Mesendoderm (in vitro differentiated cells): ENCODE results near the gene HEBP2.
A peak's percentile ranks its signal among the peaks of the same experiment; 100 is the strongest.

ENCODE experiments used
- DNase-seq: peaks from one replicate; pipeline ENCODE4 v3.0.0; 2013
- H2AK5ac ChIP-seq: 2 replicates; pipeline ENCODE4 v1.6.1; 2013; ENCODE audit warnings: low read length, inconsistent platforms
- H2BK120ac ChIP-seq: 2 replicates; pipeline ENCODE4 v1.6.1; 2013; ENCODE audit warnings: low read depth, mild to moderate bottlenecking, low read length, moderate library complexity, mixed read lengths
- H2BK15ac ChIP-seq: replicated peaks from 2 replicates; pipeline ENCODE4 v1.6.1; 2013; ENCODE audit warnings: low read depth, mild to moderate bottlenecking, moderate library complexity
- H2BK5ac ChIP-seq: 2 replicates; pipeline ENCODE4 v1.6.1; 2013; ENCODE audit warnings: low read length, inconsistent platforms
- H3K18ac ChIP-seq: 2 replicates; pipeline ENCODE4 v1.6.1; 2013; ENCODE audit warnings: mild to moderate bottlenecking, low read length, mixed read lengths
- H3K23ac ChIP-seq: one replicate; pipeline ENCODE4 v1.6.1; 2013; ENCODE audit warnings: low read length
- H3K27ac ChIP-seq: 2 replicates; pipeline ENCODE4 v1.5.1; 2013; ENCODE audit warnings: low read depth, mild to moderate bottlenecking, inconsistent platforms, low read length, moderate library complexity
- H3K27me3 ChIP-seq: 2 replicates; pipeline ENCODE4 v1.6.1; 2013; ENCODE audit warnings: low read length, control low read depth, mild to moderate bottlenecking, inconsistent platforms; ENCODE audit not compliant: insufficient read depth, poor library complexity
- H3K36me3 ChIP-seq: 2 replicates; pipeline ENCODE4 v1.6.1; 2013; ENCODE audit warnings: low read length, inconsistent platforms; ENCODE audit not compliant: control insufficient read depth, insufficient read depth
- H3K4ac ChIP-seq: one replicate; pipeline ENCODE4 v1.6.1; 2013; ENCODE audit warnings: low read depth, mild to moderate bottlenecking, low read length, moderate library complexity
- H3K4me1 ChIP-seq: 2 replicates; pipeline ENCODE4 v1.6.1; 2013; ENCODE audit warnings: low read depth, low read length, inconsistent platforms; ENCODE audit not compliant: control insufficient read depth
- H3K4me2 ChIP-seq: 2 replicates; pipeline ENCODE4 v1.6.1; 2013; ENCODE audit warnings: low read length
- H3K4me3 ChIP-seq: 2 replicates; pipeline ENCODE4 v1.5.1; 2013; ENCODE audit warnings: mild to moderate bottlenecking, low read length
- H3K56ac ChIP-seq: one replicate; pipeline ENCODE4 v1.6.1; 2013; ENCODE audit warnings: low read length
- H3K79me1 ChIP-seq: 2 replicates; pipeline ENCODE4 v1.6.1; 2013; ENCODE audit warnings: low read length, inconsistent platforms
- H3K79me2 ChIP-seq: 2 replicates; pipeline ENCODE4 v1.6.1; 2013; ENCODE audit warnings: mild to moderate bottlenecking, low read length; ENCODE audit not compliant: control insufficient read depth, insufficient read depth
- H3K9ac ChIP-seq: 2 replicates; pipeline ENCODE4 v1.6.1; 2013; ENCODE audit warnings: low read length, inconsistent platforms
- H4K5ac ChIP-seq: one replicate; pipeline ENCODE4 v1.6.1; 2013; ENCODE audit warnings: low read length
- H4K8ac ChIP-seq: one replicate; pipeline ENCODE4 v1.6.1; 2013; ENCODE audit warnings: low read depth, mild to moderate bottlenecking, control low read depth, low read length, moderate library complexity
- WGBS: extraction: QIAGEN DNeasy Blood & Tissue Kit; methylation state at CpG from one replicate; pipeline ENCODE4 v1.1.7; 2013; ENCODE audit warnings: low lambda C conversion rate, missing lambda C conversion rate; ENCODE audit not compliant: insufficient coverage; ENCODE audit errors: extremely low coverage; 5-methylcytosine and 5-hydroxymethylcytosine counted together

HEBP2 gene

GRCh38 chr6:138428944-138429598, 25.0 kb downstream of the HEBP2 start:
- Histone ChIP-seq H3K27ac (no peak overlapping the region), H2BK120ac (no peak overlapping the region), H3K23ac (no peak overlapping the region), H3K4me1 (no peaks in the 10 kb centered on the region), H3K4me2 (no peak overlapping the region), H4K5ac (no peak overlapping the region), H3K36me3 (no peaks in the 10 kb centered on the region), H2BK15ac (no peak overlapping the region), H3K18ac (no peak overlapping the region), H3K4me3 (no peak overlapping the region), H3K9ac (no peak overlapping the region), H3K27me3 (no peaks in the 10 kb centered on the region), H3K4ac (no peak overlapping the region), H2AK5ac (no peak overlapping the region), H3K56ac (no peak overlapping the region), H2BK5ac (no peak overlapping the region), H3K79me2 (no peaks in the 10 kb centered on the region), H4K8ac (no peak overlapping the region), H3K79me1 (no peaks in the 10 kb centered on the region)
- DNase-seq: peak; percentile 56
- WGBS: no CpG with 5 or more reads among the region's 8 CpGs

GRCh38 chr6:138429761-138430160, 25.7 kb downstream of the HEBP2 start:
- Histone ChIP-seq H2AK5ac (no peak overlapping the region), H3K4me3 (no peak overlapping the region), H3K23ac (no peak overlapping the region), H2BK120ac (no peak overlapping the region), H3K79me1 (no peaks in the 10 kb centered on the region), H4K8ac (no peak overlapping the region), H3K4me2 (no peak overlapping the region), H3K18ac (no peak overlapping the region), H2BK5ac (no peak overlapping the region), H3K9ac (no peak overlapping the region), H3K36me3 (no peaks in the 10 kb centered on the region), H3K4ac (no peak overlapping the region), H3K27me3 (no peaks in the 10 kb centered on the region), H4K5ac (no peak overlapping the region), H3K27ac (no peak overlapping the region), H3K79me2 (no peaks in the 10 kb centered on the region), H3K4me1 (no peaks in the 10 kb centered on the region), H3K56ac (no peak overlapping the region), H2BK15ac (no peak overlapping the region)
- DNase-seq: no peak
- no CpG with 5 or more reads among the region's 12 CpGs for WGBS

GRCh38 chr6:138430361-138431145, 26.5 kb downstream of the HEBP2 start:
- no peak overlapping the region for H3K4me3 ChIP-seq
- H3K18ac ChIP-seq: no peak overlapping the region
- H2BK5ac ChIP-seq: no peak overlapping the region
- H3K9ac ChIP-seq: no peak overlapping the region
- H3K27me3 ChIP-seq: no peaks in the 10 kb centered on the region
- H2BK15ac ChIP-seq: no peak overlapping the region
- H3K56ac ChIP-seq: no peak overlapping the region
- H3K79me2 ChIP-seq: no peaks in the 10 kb centered on the region
- WGBS: no CpG with 5 or more reads among the region's 29 CpGs
- H2AK5ac ChIP-seq: no peak overlapping the region
- no peak overlapping the region for H3K23ac ChIP-seq
- no peak overlapping the region for H3K27ac ChIP-seq
- no peaks in the 10 kb centered on the region for H3K36me3 ChIP-seq
- no peak overlapping the region for H2BK120ac ChIP-seq
- no peak overlapping the region for H3K4me2 ChIP-seq
- H3K4ac ChIP-seq: no peak overlapping the region
- no peaks in the 10 kb centered on the region for H3K79me1 ChIP-seq
- H4K5ac ChIP-seq: no peak overlapping the region
- H3K4me1 ChIP-seq: no peaks in the 10 kb centered on the region
- no peak overlapping the region for H4K8ac ChIP-seq
- DNase-seq: no peak

- H3K4me3 ChIP-seq: no peak overlapping the region
- H3K4me2 ChIP-seq: no peak overlapping the region
- H3K27ac ChIP-seq: no peak overlapping the region
- H2BK5ac ChIP-seq: no peak overlapping the region
- H3K23ac ChIP-seq: no peak overlapping the region
- H3K79me1 ChIP-seq: no peaks in the 10 kb centered on the region
- H3K27me3 ChIP-seq: no peaks in the 10 kb centered on the region
- H4K5ac ChIP-seq: no peak overlapping the region
- H3K4me1 ChIP-seq: no peaks in the 10 kb centered on the region
- no peak overlapping the region for H3K56ac ChIP-seq
- DNase-seq: no peak
- H3K36me3 ChIP-seq: no peaks in the 10 kb centered on the region
- H3K79me2 ChIP-seq: no peaks in the 10 kb centered on the region
- H2BK15ac ChIP-seq: no peak overlapping the region
- no peak overlapping the region for H4K8ac ChIP-seq
- H2AK5ac ChIP-seq: no peak overlapping the region
- H3K9ac ChIP-seq: no peak overlapping the region
- no peak overlapping the region for H2BK120ac ChIP-seq
- no peak overlapping the region for H3K18ac ChIP-seq
- WGBS: no CpG with 5 or more reads among the region's 19 CpGs
- H3K4ac ChIP-seq: no peak overlapping the region
Measured at GRCh38 chr6:138431256-138432062, 27.4 kb downstream of the HEBP2 start.

GRCh38 chr6:138432063-138432356, 28.0 kb downstream of the HEBP2 start:
- Histone ChIP-seq H2BK120ac (no peak overlapping the region), H3K56ac (no peak overlapping the region), H3K79me2 (no peaks in the 10 kb centered on the region), H3K4me1 (no peaks in the 10 kb centered on the region), H3K4ac (no peak overlapping the region), H3K4me2 (no peak overlapping the region), H2AK5ac (no peak overlapping the region), H2BK5ac (no peak overlapping the region), H3K79me1 (no peaks in the 10 kb centered on the region), H3K27me3 (no peaks in the 10 kb centered on the region), H3K4me3 (no peak overlapping the region), H3K36me3 (no peaks in the 10 kb centered on the region), H3K18ac (no peak overlapping the region), H3K23ac (no peak overlapping the region), H4K8ac (no peak overlapping the region), H3K27ac (no peak overlapping the region), H4K5ac (no peak overlapping the region), H2BK15ac (no peak overlapping the region), H3K9ac (no peak overlapping the region)
- no peak for DNase-seq
- no CpG with 5 or more reads among the region's 11 CpGs for WGBS
